Adrenal gland (tissue), 5 donors: ENCODE data around the gene CCDC80.

Experiments used
- CTCF ChIP-seq, 6 experiments: fragments of 450-650 bp in 4 of 6; fragments of 200-600 bp in 2 of 6; sonication (generic) in 1 of 6; IDR thresholded peaks; 1 replicate in 5 of 6; 2 replicates in 1 of 6; pipeline versions ENCODE4 v1.5.1 to v1.8.0; 2016 to 2021; ENCODE audit warnings: antibody characterized with exemption in 6 of 6, mild to moderate bottlenecking in 2 of 6, moderate library complexity in 1 of 6
- POLR2A ChIP-seq, 2 donors: fragments of 450-650 bp; IDR thresholded peaks; one replicate each; pipeline ENCODE4 v1.6.1; 2017; ENCODE audit warnings: antibody characterized with exemption in 2 of 2, mild to moderate bottlenecking in 2 of 2, moderate library complexity in 1 of 2
- donor health status: DM: no; HTN: no; CAD: no.

DNA sequence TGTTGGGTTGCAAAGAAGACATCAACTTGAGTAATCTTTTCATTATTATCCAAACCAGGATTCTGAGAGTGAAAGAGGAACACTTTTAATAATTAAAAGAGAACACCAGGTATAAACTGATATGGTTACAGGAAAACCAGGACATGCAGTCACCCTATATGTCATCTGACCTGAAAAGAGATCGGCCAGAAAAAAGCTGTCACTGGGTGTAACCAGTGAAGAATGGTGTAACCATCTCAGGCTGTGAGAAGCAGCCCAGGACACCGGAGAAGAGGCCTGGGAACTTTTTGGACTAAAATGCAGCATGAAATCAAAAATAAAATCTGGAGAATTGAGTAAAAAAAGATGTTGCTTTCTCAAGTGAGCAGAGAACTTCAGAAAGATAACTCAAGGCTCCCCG, 10.1 kb upstream of the CCDC80 start:
- TF ChIP-seq POLR2A (IDR thresholded peaks at IDR 0.05) (no peak), CTCF (IDR thresholded peaks at IDR 0.05) (no peak)
